ENCODE data around the gene TBL1X. TPM values are rescaled to one million over a fixed set of nuclear protein-coding genes. Genes with fewer than 3 reads are reported as not detected.

Gene TBL1X
- total and polyA plus RNA-seq, 2 experiments from 2014 or later = 21.8 to 29.9 TPM

- Histone ChIP-seq H3K9me3 (ENCODE audit: low read depth) (no peaks in the 10 kb centered on the region), H3K4me3 (no peak overlapping the region), H3K4me1 (ENCODE audit: low read depth) (no peaks in the 10 kb centered on the region), H3K27me3 (no peaks in the 10 kb centered on the region), H3K27ac (no peak overlapping the region), H3K36me3 (peaks cover 12% of the 10 kb centered on the region)
- no peak for TF ChIP-seq CTCF (IDR thresholded peaks at IDR 0.05; ENCODE audit: low read depth, low read length)
- DNase-seq (ENCODE audit: low read depth in 1 of 2, low spot score in 1 of 2) = peak in 1 of 2 donors; percentile 42
Measured at GRCh38 chrX:9681422-9681821, 216.6 kb downstream of the TBL1X start.

GRCh38 chrX:9682456-9682855 lies 217.6 kb downstream of the TBL1X start:
- Histone ChIP-seq H3K36me3 (peaks cover 12% of the 10 kb centered on the region), H3K27ac (no peak overlapping the region), H3K4me1 (ENCODE audit: low read depth) (no peaks in the 10 kb centered on the region), H3K27me3 (no peaks in the 10 kb centered on the region), H3K9me3 (ENCODE audit: low read depth) (no peaks in the 10 kb centered on the region), H3K4me3 (no peak overlapping the region)
- DNase-seq (ENCODE audit: low read depth in 1 of 2, low spot score in 1 of 2) = peak; percentile 44 to 53
- peak; percentile 19 for TF ChIP-seq CTCF (IDR thresholded peaks at IDR 0.05; ENCODE audit: low read depth, low read length)

- Histone ChIP-seq H3K27ac (no peak overlapping the region), H3K27me3 (no peaks in the 10 kb centered on the region), H3K36me3 (peaks cover 12% of the 10 kb centered on the region), H3K4me1 (ENCODE audit: low read depth) (no peaks in the 10 kb centered on the region), H3K4me3 (no peak overlapping the region), H3K9me3 (ENCODE audit: low read depth) (no peaks in the 10 kb centered on the region)
- TF ChIP-seq CTCF (IDR thresholded peaks at IDR 0.05; ENCODE audit: low read depth, low read length) = no peak
- no peak for DNase-seq (ENCODE audit: low read depth in 1 of 2, low spot score in 1 of 2)
Measured at GRCh38 chrX:9682861-9683260, 218.0 kb downstream of the TBL1X start.

- no peak for TF ChIP-seq CTCF (IDR thresholded peaks at IDR 0.05; ENCODE audit: low read depth, low read length)
Measured at GRCh38 chrX:9683350-9683749, 218.5 kb downstream of the TBL1X start.

GRCh38 chrX:9687899-9688298 lies 223.0 kb downstream of the TBL1X start:
- no peaks in the 10 kb centered on the region for H3K27me3 ChIP-seq
- no peak overlapping the region for H3K27ac ChIP-seq

More at GRCh38 chrX:9683350-9683749, 218.5 kb downstream of the TBL1X start:
- Histone ChIP-seq H3K27me3 (no peaks in the 10 kb centered on the region), H3K4me1 (ENCODE audit: low read depth) (no peaks in the 10 kb centered on the region), H3K4me3 (no peak overlapping the region), H3K27ac (no peak overlapping the region), H3K36me3 (peaks cover 12% of the 10 kb centered on the region), H3K9me3 (ENCODE audit: low read depth) (no peaks in the 10 kb centered on the region)
- DNase-seq (ENCODE audit: low read depth in 1 of 2, low spot score in 1 of 2) = no peak

More at GRCh38 chrX:9687899-9688298, 223.0 kb downstream of the TBL1X start:
- H3K36me3 ChIP-seq = peaks cover 31% of the 10 kb centered on the region
- TF ChIP-seq CTCF (IDR thresholded peaks at IDR 0.05; ENCODE audit: low read depth, low read length) = no peak
- DNase-seq (ENCODE audit: low read depth in 1 of 2, low spot score in 1 of 2) = no peak
- H3K9me3 ChIP-seq (ENCODE audit: low read depth) = no peaks in the 10 kb centered on the region
- H3K4me1 ChIP-seq (ENCODE audit: low read depth) = no peaks in the 10 kb centered on the region
- no peak overlapping the region for H3K4me3 ChIP-seq

All from cardiac muscle cell (in vitro differentiated cells and primary cell).